Gastrocnemius medialis (tissue), 4 donors: Measurements from ENCODE around the gene COL1A2.

ENCODE experiments used
- POLR2A ChIP-seq, 2 donors: fragments of 450-650 bp; IDR thresholded peaks; one replicate each; pipeline ENCODE4 v1.6.1; 2017; ENCODE audit warnings: antibody characterized with exemption in 2 of 2, mild to moderate bottlenecking in 2 of 2, moderate library complexity in 2 of 2
- TF ChIP-seq, protein P1 (sequence below), 5 experiments: fragments of 450-650 bp in 3 of 5; fragments of 200-600 bp in 2 of 5; sonication (generic) in 2 of 5; IDR thresholded peaks in 4 of 5; conservative IDR thresholded peaks in 1 of 5; 1 replicate in 4 of 5; 2 replicates in 1 of 5; pipeline ENCODE4 v1.5.1; 2016 to 2019; ENCODE audit warnings: antibody characterized with exemption in 5 of 5, mild to moderate bottlenecking in 3 of 5, moderate library complexity in 3 of 5

- TF ChIP-seq, protein P1, sequence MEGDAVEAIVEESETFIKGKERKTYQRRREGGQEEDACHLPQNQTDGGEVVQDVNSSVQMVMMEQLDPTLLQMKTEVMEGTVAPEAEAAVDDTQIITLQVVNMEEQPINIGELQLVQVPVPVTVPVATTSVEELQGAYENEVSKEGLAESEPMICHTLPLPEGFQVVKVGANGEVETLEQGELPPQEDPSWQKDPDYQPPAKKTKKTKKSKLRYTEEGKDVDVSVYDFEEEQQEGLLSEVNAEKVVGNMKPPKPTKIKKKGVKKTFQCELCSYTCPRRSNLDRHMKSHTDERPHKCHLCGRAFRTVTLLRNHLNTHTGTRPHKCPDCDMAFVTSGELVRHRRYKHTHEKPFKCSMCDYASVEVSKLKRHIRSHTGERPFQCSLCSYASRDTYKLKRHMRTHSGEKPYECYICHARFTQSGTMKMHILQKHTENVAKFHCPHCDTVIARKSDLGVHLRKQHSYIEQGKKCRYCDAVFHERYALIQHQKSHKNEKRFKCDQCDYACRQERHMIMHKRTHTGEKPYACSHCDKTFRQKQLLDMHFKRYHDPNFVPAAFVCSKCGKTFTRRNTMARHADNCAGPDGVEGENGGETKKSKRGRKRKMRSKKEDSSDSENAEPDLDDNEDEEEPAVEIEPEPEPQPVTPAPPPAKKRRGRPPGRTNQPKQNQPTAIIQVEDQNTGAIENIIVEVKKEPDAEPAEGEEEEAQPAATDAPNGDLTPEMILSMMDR (IDR thresholded peaks at IDR 0.05 in 4 of 5, conservative IDR thresholded peaks at IDR 0.05 in 1 of 5) = no peak
- no peak for TF ChIP-seq POLR2A (IDR thresholded peaks at IDR 0.05)
These were observed 77.9 kb downstream of the COL1A2 start for GRCh38 chr7:94472608-94473007.
